HFF-Myc (cell line): ENCODE data around the gene RCBTB1.
"Not testable (repeated sequence)": the region's sequence is repeated elsewhere in the genome, so short reads cannot be mapped to it uniquely, and the experiment has no call there.

Experiments
- DNase-seq: peaks from one replicate; pipeline ENCODE4 v3.0.0-alpha.2; 2011; ENCODE audit warnings: low read depth; ENCODE audit errors: extremely low read depth
- H3K4me3 ChIP-seq: replicated peaks from 2 replicates; pipeline ENCODE4 v1.5.1; 2011; ENCODE audit warnings: low read depth, mild to moderate bottlenecking, control low read depth, low read length
- TF ChIP-seq, protein P1 (sequence below): IDR thresholded peaks from 2 replicates; pipeline ENCODE4 v1.5.1; 2012; ENCODE audit warnings: mild to moderate bottlenecking, low read depth, low read length, control low read depth; ENCODE audit errors: missing control alignments

Gene RCBTB1

DNA sequence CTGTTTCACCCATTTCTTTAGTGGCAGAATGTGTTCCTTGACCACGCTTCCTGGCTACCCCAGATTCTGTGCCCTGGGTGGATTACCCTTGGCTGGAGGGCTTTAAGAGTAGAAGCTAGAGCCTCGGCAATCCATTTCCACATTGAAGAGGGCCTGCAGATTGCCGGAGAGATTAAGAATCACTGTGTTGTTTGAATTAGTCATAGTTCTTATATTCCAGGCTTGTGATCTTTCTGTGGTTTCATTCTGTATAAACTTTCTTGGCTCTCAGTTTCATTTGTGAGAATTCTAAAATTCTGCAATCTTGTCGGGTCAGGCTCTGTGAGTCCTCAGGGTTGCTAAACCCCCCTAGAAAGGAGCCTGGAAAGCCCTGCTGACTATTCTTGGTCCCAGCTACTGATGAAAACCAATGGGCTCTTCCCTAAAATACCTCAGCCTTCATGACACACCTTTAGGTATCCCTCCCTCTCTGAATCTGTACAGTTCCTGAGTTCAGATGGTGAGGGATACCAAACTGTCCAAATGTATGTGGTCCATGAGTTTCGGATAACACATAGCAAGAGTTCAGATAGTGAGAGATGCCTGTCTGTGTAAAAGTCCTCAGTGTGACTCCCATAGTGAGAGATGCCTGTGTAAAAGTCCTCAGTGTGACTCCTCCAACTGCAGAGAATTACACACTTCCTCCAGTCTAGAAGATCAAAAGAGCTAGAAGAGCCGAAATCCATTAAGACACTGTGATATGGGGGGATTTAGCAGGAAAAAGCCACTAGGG is 85.3 kb downstream of the RCBTB1 start:
- TF ChIP-seq, protein P1, sequence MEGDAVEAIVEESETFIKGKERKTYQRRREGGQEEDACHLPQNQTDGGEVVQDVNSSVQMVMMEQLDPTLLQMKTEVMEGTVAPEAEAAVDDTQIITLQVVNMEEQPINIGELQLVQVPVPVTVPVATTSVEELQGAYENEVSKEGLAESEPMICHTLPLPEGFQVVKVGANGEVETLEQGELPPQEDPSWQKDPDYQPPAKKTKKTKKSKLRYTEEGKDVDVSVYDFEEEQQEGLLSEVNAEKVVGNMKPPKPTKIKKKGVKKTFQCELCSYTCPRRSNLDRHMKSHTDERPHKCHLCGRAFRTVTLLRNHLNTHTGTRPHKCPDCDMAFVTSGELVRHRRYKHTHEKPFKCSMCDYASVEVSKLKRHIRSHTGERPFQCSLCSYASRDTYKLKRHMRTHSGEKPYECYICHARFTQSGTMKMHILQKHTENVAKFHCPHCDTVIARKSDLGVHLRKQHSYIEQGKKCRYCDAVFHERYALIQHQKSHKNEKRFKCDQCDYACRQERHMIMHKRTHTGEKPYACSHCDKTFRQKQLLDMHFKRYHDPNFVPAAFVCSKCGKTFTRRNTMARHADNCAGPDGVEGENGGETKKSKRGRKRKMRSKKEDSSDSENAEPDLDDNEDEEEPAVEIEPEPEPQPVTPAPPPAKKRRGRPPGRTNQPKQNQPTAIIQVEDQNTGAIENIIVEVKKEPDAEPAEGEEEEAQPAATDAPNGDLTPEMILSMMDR, result no peak
- H3K4me3 ChIP-seq, result no peak overlapping the region
- DNase-seq, result no peak

DNA sequence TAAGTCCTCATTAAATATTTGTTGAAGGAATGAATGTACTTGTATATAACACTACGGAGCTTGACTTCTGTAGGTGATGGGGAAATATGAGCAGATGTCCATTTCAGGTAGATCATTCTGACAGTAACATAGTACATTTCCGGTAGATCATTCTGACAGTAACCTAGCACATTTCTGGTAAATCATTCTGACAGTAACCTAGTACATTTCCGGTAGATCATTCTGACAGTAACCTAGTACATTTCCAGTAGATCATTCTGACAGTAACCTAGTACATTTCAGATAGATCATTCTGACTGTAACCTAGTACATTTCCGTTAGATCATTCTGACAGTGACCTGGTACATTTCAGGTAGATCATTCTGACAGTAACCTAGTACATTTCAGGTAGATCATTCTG is 87.2 kb downstream of the RCBTB1 start:
- DNase-seq, result no peak
- TF ChIP-seq, protein P1, result no peak
- H3K4me3 ChIP-seq, result no peak overlapping the region

DNA sequence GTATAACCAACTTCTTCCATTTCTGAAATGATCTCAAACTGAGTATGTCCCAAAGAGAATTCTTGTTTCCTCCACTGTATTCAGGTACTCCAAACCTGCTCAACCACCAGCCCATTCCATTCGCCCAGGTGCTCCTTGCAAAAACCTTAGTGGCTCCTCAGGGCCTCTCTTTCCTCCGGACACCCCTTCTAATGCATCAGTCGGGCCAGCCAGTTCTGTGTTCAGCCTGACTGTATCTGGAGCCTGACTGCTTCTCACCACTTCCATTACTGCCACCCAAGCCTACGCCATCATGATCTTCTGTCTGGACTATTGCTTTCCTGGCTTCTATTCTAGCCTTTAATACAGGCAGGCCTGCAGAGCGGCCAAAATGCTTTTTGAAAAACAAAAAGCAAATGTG is 88.1 kb downstream of the RCBTB1 start:
- no peak for DNase-seq
- H3K4me3 ChIP-seq, result no peak overlapping the region
- TF ChIP-seq, protein P1, result no peak

DNA sequence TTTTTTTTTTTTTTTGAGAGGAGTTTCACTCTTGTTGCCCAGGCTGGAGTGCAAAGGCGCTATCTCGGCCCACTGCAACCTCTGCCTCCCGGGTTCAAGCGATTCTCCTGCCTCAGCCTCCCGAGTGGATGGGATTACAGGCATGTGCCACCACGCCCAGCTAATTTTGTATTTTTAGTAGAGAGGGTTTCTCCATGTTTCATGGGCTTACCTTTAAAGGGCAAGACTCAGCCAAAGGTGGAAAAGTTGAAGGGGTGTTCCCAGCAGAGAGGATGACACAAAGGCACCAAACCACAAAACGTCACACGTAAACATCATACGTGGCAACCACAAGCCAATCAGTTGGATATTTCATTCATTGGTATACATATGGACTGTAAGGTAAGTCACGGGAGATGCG is 88.5 kb downstream of the RCBTB1 start:
- not testable (repeated sequence) for DNase-seq
- peak overlapping the region; percentile 51; the same call in 1 of the 2 replicates for H3K4me3 ChIP-seq

DNA sequence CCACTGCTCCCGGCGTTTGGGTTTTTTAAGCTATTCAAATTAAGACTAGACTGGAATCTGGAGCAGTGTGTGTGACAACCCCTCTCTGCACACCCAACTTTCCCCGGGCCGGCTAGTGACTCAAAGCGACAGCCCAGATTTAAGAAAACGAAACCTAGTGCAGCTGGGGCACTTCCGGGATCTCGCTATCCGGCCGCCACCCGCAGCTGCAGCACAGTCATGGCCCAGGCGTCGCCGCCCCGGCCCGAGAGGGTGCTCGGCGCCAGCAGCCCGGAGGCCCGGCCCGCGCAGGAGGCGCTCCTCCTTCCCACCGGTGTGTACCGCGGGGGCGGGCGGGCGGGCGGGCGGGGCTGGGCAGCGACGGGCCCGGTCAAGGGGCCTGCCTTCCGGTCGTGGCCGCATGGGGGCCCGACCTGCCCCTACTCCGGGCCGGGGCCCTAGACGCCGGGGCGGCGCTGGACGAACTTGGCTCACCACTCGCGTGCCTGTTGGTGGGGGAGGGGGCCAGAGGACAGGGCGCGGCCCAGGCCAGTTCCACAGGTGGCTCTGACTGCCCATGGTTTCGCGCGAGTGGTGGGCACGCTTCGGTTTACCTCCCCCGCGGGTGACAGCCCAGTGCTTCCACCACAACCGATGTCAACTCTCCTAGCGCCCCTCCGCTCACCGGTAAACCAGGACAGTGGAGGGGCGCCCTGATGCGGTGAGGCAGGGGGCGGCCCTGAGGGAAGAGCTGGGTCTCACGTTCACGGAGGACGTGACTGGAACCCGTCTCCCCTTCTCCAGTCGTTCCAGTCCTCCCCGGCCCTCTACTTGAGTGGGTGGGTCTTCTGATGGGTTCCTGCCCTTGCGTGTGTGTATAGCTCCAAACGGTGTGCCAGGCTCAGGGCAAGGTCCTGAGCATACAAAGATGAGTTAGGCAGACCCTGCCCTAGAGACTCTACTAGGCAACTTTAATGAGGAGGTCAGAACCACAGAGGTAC is 89.3 kb downstream of the RCBTB1 start, which contains the start of gene PHF11:
PHF11 (plus strand) TSS at position 171 of the 980 bp plus-strand sequence; CDS start at position 220, 49 bp downstream.
- DNase-seq, result peak; percentile 38

DNA sequence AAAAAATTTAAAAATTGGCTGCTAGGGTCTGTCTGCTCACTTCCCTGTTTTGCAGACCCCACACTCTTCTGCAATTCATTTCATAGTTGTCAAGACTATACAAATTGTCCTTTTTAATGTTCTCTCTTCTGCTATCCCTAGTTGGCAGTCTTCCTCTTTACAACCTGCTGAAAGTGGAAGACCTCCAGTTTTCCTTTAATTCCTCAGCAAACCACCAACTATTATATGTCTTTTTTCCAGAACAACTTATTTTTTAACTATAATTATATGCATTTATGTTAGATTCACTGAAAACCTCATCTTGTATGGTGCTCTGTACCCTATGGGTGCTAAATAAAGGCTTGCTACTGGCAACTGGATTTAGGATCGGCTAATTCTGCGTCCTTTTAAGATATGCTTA is 90.7 kb downstream of the RCBTB1 start:
- TF ChIP-seq, protein P1, result no peak
- DNase-seq, result no peak
- H3K4me3 ChIP-seq, result peak overlapping the region; percentile 51

More for the DNA sequence above, 89.3 kb downstream of the RCBTB1 start, which contains the start of gene PHF11:
- peak within 1 kb of the TSS; percentile 51 for H3K4me3 ChIP-seq
- TF ChIP-seq, protein P1, result no peak

DNA sequence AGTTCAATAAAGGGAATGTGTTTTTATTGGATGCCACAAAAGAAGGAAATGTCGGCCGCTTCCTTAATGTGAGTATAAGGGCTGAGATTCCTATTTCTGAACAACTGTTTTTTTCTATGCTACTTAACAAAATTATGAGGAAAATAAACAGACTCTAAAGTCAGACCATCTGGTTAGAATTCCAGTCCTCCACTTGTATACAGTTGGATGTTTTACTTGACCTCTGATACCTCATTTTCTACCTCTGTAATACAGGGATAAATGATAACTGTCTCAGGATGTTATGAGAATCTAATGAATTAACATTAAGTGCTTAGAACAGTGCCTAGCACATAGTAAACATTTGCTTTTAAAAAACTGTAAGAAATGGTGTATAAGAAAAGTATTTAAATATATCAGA is 96.8 kb downstream of the RCBTB1 start:
- H3K4me3 ChIP-seq, result no peak overlapping the region
- no peak for DNase-seq
- TF ChIP-seq, protein P1, result no peak
